Measurements from ENCODE around the gene RERE. TPM values are rescaled to one million over a fixed set of nuclear protein-coding genes. Genes with fewer than 3 reads are reported as not detected.

Gene RERE
- total RNA-seq, 1 experiment from 2014 or later, result 217 TPM

DNA sequence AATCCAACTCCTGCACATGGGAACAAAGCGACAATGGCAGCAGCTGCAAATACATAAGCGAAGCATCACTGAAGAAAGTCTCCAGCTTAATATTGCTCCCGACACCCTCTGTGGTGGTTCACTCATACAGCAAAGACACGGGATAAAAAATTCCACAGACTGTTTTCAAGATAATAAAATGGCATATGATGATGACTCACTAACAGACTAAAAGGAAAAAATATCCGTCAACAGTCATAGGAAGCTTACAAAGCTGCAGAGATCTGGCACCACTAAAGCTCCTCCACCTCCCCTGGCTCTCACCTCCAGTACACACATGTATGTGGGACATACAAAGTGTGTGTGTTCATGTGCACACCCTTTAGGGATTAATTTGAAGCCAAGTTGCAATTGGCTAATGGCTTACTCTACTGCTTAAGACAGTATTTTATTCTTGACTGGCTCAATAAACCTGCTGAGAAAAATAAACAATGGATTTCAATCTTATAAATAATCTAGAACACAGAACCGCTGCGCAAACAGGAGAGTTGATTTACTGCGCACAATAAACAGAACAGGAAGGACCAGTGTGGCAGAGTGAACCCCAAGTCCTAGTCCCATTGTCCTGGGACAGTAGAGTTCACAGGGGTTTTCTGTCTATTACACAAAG lies 405.1 kb downstream of the RERE start:
- intact Hi-C loops (cut with micrococcal nuclease; ENCODE audit: unreplicated experiment), result no loop called here
- ATAC-seq, result peak; percentile 83
- TF ChIP-seq, protein P1, sequence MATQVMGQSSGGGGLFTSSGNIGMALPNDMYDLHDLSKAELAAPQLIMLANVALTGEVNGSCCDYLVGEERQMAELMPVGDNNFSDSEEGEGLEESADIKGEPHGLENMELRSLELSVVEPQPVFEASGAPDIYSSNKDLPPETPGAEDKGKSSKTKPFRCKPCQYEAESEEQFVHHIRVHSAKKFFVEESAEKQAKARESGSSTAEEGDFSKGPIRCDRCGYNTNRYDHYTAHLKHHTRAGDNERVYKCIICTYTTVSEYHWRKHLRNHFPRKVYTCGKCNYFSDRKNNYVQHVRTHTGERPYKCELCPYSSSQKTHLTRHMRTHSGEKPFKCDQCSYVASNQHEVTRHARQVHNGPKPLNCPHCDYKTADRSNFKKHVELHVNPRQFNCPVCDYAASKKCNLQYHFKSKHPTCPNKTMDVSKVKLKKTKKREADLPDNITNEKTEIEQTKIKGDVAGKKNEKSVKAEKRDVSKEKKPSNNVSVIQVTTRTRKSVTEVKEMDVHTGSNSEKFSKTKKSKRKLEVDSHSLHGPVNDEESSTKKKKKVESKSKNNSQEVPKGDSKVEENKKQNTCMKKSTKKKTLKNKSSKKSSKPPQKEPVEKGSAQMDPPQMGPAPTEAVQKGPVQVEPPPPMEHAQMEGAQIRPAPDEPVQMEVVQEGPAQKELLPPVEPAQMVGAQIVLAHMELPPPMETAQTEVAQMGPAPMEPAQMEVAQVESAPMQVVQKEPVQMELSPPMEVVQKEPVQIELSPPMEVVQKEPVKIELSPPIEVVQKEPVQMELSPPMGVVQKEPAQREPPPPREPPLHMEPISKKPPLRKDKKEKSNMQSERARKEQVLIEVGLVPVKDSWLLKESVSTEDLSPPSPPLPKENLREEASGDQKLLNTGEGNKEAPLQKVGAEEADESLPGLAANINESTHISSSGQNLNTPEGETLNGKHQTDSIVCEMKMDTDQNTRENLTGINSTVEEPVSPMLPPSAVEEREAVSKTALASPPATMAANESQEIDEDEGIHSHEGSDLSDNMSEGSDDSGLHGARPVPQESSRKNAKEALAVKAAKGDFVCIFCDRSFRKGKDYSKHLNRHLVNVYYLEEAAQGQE (IDR thresholded peaks at IDR 0.05; ENCODE audit: insufficient read depth in 1 of 2, low read depth in 2 of 2, low read length in 1 of 2), result no peak
- TF ChIP-seq TCF7L2 (IDR thresholded peaks at IDR 0.05; ENCODE audit: low read depth, low read length) (peak; percentile 71; the same call in 1 of the 2 replicates), SIN3A (IDR thresholded peaks at IDR 0.05; ENCODE audit: borderline replicate concordance, insufficient read depth, low read depth, low read length) (no peak), POLR2AphosphoS5 (IDR thresholded peaks at IDR 0.05; ENCODE audit: low read depth, low read length) (peak; percentile 61; the same call in 1 of the 2 replicates)
- TF ChIP-seq, protein P2, sequence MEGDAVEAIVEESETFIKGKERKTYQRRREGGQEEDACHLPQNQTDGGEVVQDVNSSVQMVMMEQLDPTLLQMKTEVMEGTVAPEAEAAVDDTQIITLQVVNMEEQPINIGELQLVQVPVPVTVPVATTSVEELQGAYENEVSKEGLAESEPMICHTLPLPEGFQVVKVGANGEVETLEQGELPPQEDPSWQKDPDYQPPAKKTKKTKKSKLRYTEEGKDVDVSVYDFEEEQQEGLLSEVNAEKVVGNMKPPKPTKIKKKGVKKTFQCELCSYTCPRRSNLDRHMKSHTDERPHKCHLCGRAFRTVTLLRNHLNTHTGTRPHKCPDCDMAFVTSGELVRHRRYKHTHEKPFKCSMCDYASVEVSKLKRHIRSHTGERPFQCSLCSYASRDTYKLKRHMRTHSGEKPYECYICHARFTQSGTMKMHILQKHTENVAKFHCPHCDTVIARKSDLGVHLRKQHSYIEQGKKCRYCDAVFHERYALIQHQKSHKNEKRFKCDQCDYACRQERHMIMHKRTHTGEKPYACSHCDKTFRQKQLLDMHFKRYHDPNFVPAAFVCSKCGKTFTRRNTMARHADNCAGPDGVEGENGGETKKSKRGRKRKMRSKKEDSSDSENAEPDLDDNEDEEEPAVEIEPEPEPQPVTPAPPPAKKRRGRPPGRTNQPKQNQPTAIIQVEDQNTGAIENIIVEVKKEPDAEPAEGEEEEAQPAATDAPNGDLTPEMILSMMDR (IDR thresholded peaks at IDR 0.05), result peak; percentile 16; the same call in 1 of the 2 replicates
- peak overlapping the region; percentile 99 for H3K27ac ChIP-seq (ENCODE audit: low read length)
- H3K9me3 ChIP-seq (ENCODE audit: control insufficient read depth, insufficient read depth, low read depth, low read length), result no peaks in the 10 kb centered on the region
- peak overlapping the region in 1 of 2 experiments; percentile 25; a peak in 2 of 4 replicates for H3K4me3 ChIP-seq (ENCODE audit: low read depth in 2 of 2, low read length in 2 of 2)
- peak; percentile 85 for DNase-seq (ENCODE audit: low read depth, low spot score)
- no TSS peak for BruUV-seq (replicated peaks)
- peaks cover 100% of the 10 kb centered on the region for H3K4me1 ChIP-seq (ENCODE audit: control insufficient read depth, insufficient read depth, low read length)
- in situ Hi-C loops (cut with HindIII; ENCODE audit: low pct_unique_long_range_greater_than_20kb, low sequenced_read_pairs), result no loop called here
- ChIA-PET POLR2A (no interaction called here), CTCF (no interaction called here)
- H3K27me3 ChIP-seq (ENCODE audit: control insufficient read depth, insufficient read depth, low read length), result no peaks in the 10 kb centered on the region
- H3K36me3 ChIP-seq (ENCODE audit: control insufficient read depth, insufficient read depth, low read length), result peaks cover 6% of the 10 kb centered on the region

DNA sequence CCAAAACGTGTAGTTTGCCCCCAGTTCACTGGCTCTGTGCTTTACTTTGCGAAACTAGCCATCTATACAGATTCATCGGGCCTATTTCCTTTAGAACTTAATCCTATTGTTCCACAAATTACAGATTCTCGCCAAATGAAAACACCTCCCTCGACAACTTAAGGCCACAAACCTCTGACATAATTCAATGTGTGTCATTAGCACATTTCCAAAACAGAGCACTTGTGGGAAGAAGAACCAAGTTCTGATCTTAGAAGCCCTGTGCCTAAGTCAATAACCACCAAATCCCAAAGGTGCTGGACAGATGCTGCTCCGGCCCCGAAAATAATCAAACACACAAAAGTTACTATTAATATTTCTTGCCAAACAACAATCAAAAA lies 405.6 kb downstream of the RERE start:
- Histone ChIP-seq H3K27ac (ENCODE audit: low read length) (peak overlapping the region; percentile 99), H3K4me3 (ENCODE audit: low read depth in 2 of 2, low read length in 2 of 2) (peak overlapping the region in 1 of 2 experiments; percentile 6; a peak in 1 of 4 replicates), H3K4me1 (ENCODE audit: control insufficient read depth, insufficient read depth, low read length) (peaks cover 100% of the 10 kb centered on the region), H3K36me3 (ENCODE audit: control insufficient read depth, insufficient read depth, low read length) (peaks cover 8% of the 10 kb centered on the region), H3K27me3 (ENCODE audit: control insufficient read depth, insufficient read depth, low read length) (no peaks in the 10 kb centered on the region), H3K9me3 (ENCODE audit: control insufficient read depth, insufficient read depth, low read depth, low read length) (no peaks in the 10 kb centered on the region)
- DNase-seq (ENCODE audit: low read depth, low spot score) (no peak), ATAC-seq (no peak)
- CTCF ChIA-PET, result no interaction called here
- BruUV-seq (replicated peaks), result TSS peak; percentile 41
- POLR2A ChIA-PET, result no interaction called here
- in situ Hi-C loops (cut with HindIII; ENCODE audit: low pct_unique_long_range_greater_than_20kb, low sequenced_read_pairs), result no loop called here
- TF ChIP-seq, protein P1 (IDR thresholded peaks at IDR 0.05; ENCODE audit: insufficient read depth in 1 of 2, low read depth in 2 of 2, low read length in 1 of 2), result no peak
- TF ChIP-seq TCF7L2 (IDR thresholded peaks at IDR 0.05; ENCODE audit: low read depth, low read length), result no peak
- TF ChIP-seq SIN3A (IDR thresholded peaks at IDR 0.05; ENCODE audit: borderline replicate concordance, insufficient read depth, low read depth, low read length), result no peak
- no peak for TF ChIP-seq POLR2AphosphoS5 (IDR thresholded peaks at IDR 0.05; ENCODE audit: low read depth, low read length)
- intact Hi-C loops (cut with micrococcal nuclease; ENCODE audit: unreplicated experiment), result no loop called here

Data from Panc1 (cell line).